Stimulated activated memory B cell treated with anti-CD40 and anti-IgM and Interleukin-4, amounts not matched to agents 10 μg/mL and 1 μg/mL and 100 μg/mL, for 72 hours (primary cell): ENCODE results near the gene TMEM106C.

Experiments used
- ATAC-seq: fragments of 150-1000 bp; cut with Tn5 transposase; 2 replicates; pipeline ENCODE4 v1.10.0; 2021
- H3K27ac Mint-ChIP-seq: one replicate; pipeline ENCODE4 v1.8.0; 2022; ENCODE audit warnings: mild to moderate bottlenecking, mixed read lengths
- H3K27me3 Mint-ChIP-seq: one replicate; pipeline ENCODE4 v1.8.0; 2022; ENCODE audit warnings: mixed read lengths
- H3K36me3 Mint-ChIP-seq: one replicate; pipeline ENCODE4 v1.8.0; 2022; ENCODE audit warnings: mixed read lengths
- H3K4me1 Mint-ChIP-seq: one replicate; pipeline ENCODE4 v1.8.0; 2022; ENCODE audit warnings: mixed read lengths
- H3K4me3 Mint-ChIP-seq: one replicate; pipeline ENCODE4 v1.8.0; 2022; ENCODE audit warnings: mild to moderate bottlenecking, moderate library complexity, mixed read lengths
- H3K9me3 Mint-ChIP-seq: one replicate; pipeline ENCODE4 v1.8.0; 2022; ENCODE audit warnings: mixed read lengths

Gene TMEM106C

GRCh38 chr12:47965581-47965980 is 2.2 kb downstream of the TMEM106C start:
- Mint-ChIP-seq H3K27me3 (peaks cover 10% of the 10 kb centered on the region), H3K9me3 (no peaks in the 10 kb centered on the region), H3K4me3 (no peak overlapping the region), H3K27ac (no peak overlapping the region), H3K4me1 (peaks cover 32% of the 10 kb centered on the region), H3K36me3 (peaks cover 13% of the 10 kb centered on the region)
- ATAC-seq: no peak

- no peak overlapping the region for H3K27ac Mint-ChIP-seq
- H3K36me3 Mint-ChIP-seq: peaks cover 13% of the 10 kb centered on the region
Measured at GRCh38 chr12:47967461-47968321, 4.3 kb downstream of the TMEM106C start.

GRCh38 chr12:47969845-47970244 is 6.4 kb downstream of the TMEM106C start:
- Mint-ChIP-seq H3K36me3 (peaks cover 13% of the 10 kb centered on the region), H3K27ac (no peak overlapping the region), H3K4me1 (peaks cover 11% of the 10 kb centered on the region)

More at GRCh38 chr12:47967461-47968321, 4.3 kb downstream of the TMEM106C start:
- Mint-ChIP-seq H3K4me1 (peaks cover 32% of the 10 kb centered on the region), H3K4me3 (no peak overlapping the region), H3K9me3 (no peaks in the 10 kb centered on the region), H3K27me3 (no peaks in the 10 kb centered on the region)
- ATAC-seq: no peak

GRCh38 chr12:47970843-47971242 is 7.4 kb downstream of the TMEM106C start:
- H3K4me3 Mint-ChIP-seq: no peak overlapping the region
- peaks cover 4% of the 10 kb centered on the region for H3K4me1 Mint-ChIP-seq
- H3K36me3 Mint-ChIP-seq: peaks cover 9% of the 10 kb centered on the region
- no peaks in the 10 kb centered on the region for H3K27me3 Mint-ChIP-seq
- no peaks in the 10 kb centered on the region for H3K9me3 Mint-ChIP-seq
- no peak for ATAC-seq
- H3K27ac Mint-ChIP-seq: no peak overlapping the region

More at GRCh38 chr12:47969845-47970244, 6.4 kb downstream of the TMEM106C start:
- Mint-ChIP-seq H3K9me3 (no peaks in the 10 kb centered on the region), H3K4me3 (no peak overlapping the region), H3K27me3 (no peaks in the 10 kb centered on the region)
- no peak for ATAC-seq

GRCh38 chr12:47972895-47973294 is 9.5 kb downstream of the TMEM106C start:
- peaks cover 4% of the 10 kb centered on the region for H3K36me3 Mint-ChIP-seq

GRCh38 chr12:47973870-47974269 is 10.5 kb downstream of the TMEM106C start:
- Mint-ChIP-seq H3K36me3 (peaks cover 2% of the 10 kb centered on the region), H3K4me3 (no peak overlapping the region), H3K9me3 (no peaks in the 10 kb centered on the region), H3K4me1 (no peaks in the 10 kb centered on the region), H3K27me3 (peaks cover 6% of the 10 kb centered on the region), H3K27ac (no peak overlapping the region)
- no peak for ATAC-seq

More at GRCh38 chr12:47972895-47973294, 9.5 kb downstream of the TMEM106C start:
- ATAC-seq: no peak
- Mint-ChIP-seq H3K27ac (no peak overlapping the region), H3K9me3 (no peaks in the 10 kb centered on the region), H3K4me3 (no peak overlapping the region), H3K27me3 (no peaks in the 10 kb centered on the region), H3K4me1 (no peaks in the 10 kb centered on the region)

- H3K4me1 Mint-ChIP-seq: no peaks in the 10 kb centered on the region
- no peak overlapping the region for H3K27ac Mint-ChIP-seq
- peaks cover 12% of the 10 kb centered on the region for H3K27me3 Mint-ChIP-seq
- no peaks in the 10 kb centered on the region for H3K36me3 Mint-ChIP-seq
- no peak for ATAC-seq
- no peaks in the 10 kb centered on the region for H3K9me3 Mint-ChIP-seq
- no peak overlapping the region for H3K4me3 Mint-ChIP-seq
Measured at GRCh38 chr12:47975036-47975620, 11.7 kb downstream of the TMEM106C start.

GRCh38 chr12:47975816-47976215 is 12.4 kb downstream of the TMEM106C start:
- Mint-ChIP-seq H3K27ac (no peak overlapping the region), H3K4me3 (no peak overlapping the region), H3K27me3 (peaks cover 12% of the 10 kb centered on the region), H3K9me3 (no peaks in the 10 kb centered on the region), H3K36me3 (no peaks in the 10 kb centered on the region), H3K4me1 (no peaks in the 10 kb centered on the region)
- no peak for ATAC-seq

GRCh38 chr12:47977046-47977771 is 13.8 kb downstream of the TMEM106C start:
- Mint-ChIP-seq H3K27me3 (peaks cover 18% of the 10 kb centered on the region), H3K9me3 (no peaks in the 10 kb centered on the region), H3K36me3 (no peaks in the 10 kb centered on the region), H3K27ac (no peak overlapping the region), H3K4me3 (no peak overlapping the region), H3K4me1 (no peaks in the 10 kb centered on the region)
- no peak for ATAC-seq

- H3K27me3 Mint-ChIP-seq: peaks cover 25% of the 10 kb centered on the region
- no peak for ATAC-seq
- no peaks in the 10 kb centered on the region for H3K9me3 Mint-ChIP-seq
- H3K36me3 Mint-ChIP-seq: no peaks in the 10 kb centered on the region
- H3K4me3 Mint-ChIP-seq: no peak overlapping the region
- H3K27ac Mint-ChIP-seq: no peak overlapping the region
- H3K4me1 Mint-ChIP-seq: no peaks in the 10 kb centered on the region
Measured at GRCh38 chr12:47977772-47978597, 14.6 kb downstream of the TMEM106C start.

GRCh38 chr12:47978598-47978873 is 15.1 kb downstream of the TMEM106C start:
- peaks cover 29% of the 10 kb centered on the region for H3K27me3 Mint-ChIP-seq
- no peaks in the 10 kb centered on the region for H3K9me3 Mint-ChIP-seq
- no peaks in the 10 kb centered on the region for H3K36me3 Mint-ChIP-seq
- ATAC-seq: no peak
- no peak overlapping the region for H3K27ac Mint-ChIP-seq
- H3K4me1 Mint-ChIP-seq: no peaks in the 10 kb centered on the region
- no peak overlapping the region for H3K4me3 Mint-ChIP-seq

- ATAC-seq: no peak
- Mint-ChIP-seq H3K4me1 (no peaks in the 10 kb centered on the region), H3K4me3 (no peak overlapping the region), H3K36me3 (no peaks in the 10 kb centered on the region), H3K27ac (no peak overlapping the region), H3K9me3 (no peaks in the 10 kb centered on the region), H3K27me3 (peaks cover 29% of the 10 kb centered on the region)
Measured at GRCh38 chr12:47979166-47979565, 15.8 kb downstream of the TMEM106C start.

- no peak for ATAC-seq
- Mint-ChIP-seq H3K27me3 (peaks cover 29% of the 10 kb centered on the region), H3K36me3 (no peaks in the 10 kb centered on the region), H3K27ac (no peak overlapping the region), H3K4me1 (no peaks in the 10 kb centered on the region), H3K4me3 (no peak overlapping the region), H3K9me3 (no peaks in the 10 kb centered on the region)
Measured at GRCh38 chr12:47979686-47980085, 16.3 kb downstream of the TMEM106C start.

- Mint-ChIP-seq H3K36me3 (no peaks in the 10 kb centered on the region), H3K4me1 (no peaks in the 10 kb centered on the region), H3K27ac (no peak overlapping the region), H3K9me3 (no peaks in the 10 kb centered on the region), H3K4me3 (no peak overlapping the region), H3K27me3 (peaks cover 29% of the 10 kb centered on the region)
- ATAC-seq: no peak
Measured at GRCh38 chr12:47980197-47980596, 16.8 kb downstream of the TMEM106C start.
